K562 (cell line): ENCODE data around the gene FAM168B. TPM values are rescaled to one million over a fixed set of nuclear protein-coding genes. Genes with fewer than 3 reads are reported as not detected.

Experiments
- ATAC-seq: fragments of 200-7000 bp; cut with Tn5 transposase; 3 replicates; pipeline ENCODE4 v1.9.1; 2020; ENCODE audit warnings: moderate library complexity
- BruUV-seq: library from RNA; stranded (reverse); fragments of 400-500 nt; replicated peaks from 2 replicates; lab custom pipeline; 2021; lab: Mats Ljungman, UMichigan
- CTCF ChIA-PET: fragments of 300-600 bp; formaldehyde crosslinking; extraction: SDS; loops from one replicate; lab custom pipeline; 2021; ENCODE audit warnings: low intra/inter-chr PET ratio; lab: Yijun Ruan, JAX
- POLR2A ChIA-PET: fragments of 300-600, 350-650 bp; sonication (Branson Sonifier 250); formaldehyde crosslinking; extraction: SDS; loops from one replicate; lab custom pipeline; 2021; ENCODE audit warnings: antibody characterized with exemption, inconsistent platforms; lab: Yijun Ruan, JAX
- DNase-seq, 4 experiments: peaks; one replicate each; pipeline versions ENCODE4 v3.0.0 to v3.0.0-alpha.2; 2011 to 2018; ENCODE audit warnings: low spot score in 3 of 4, mixed read lengths in 3 of 4; ENCODE audit errors: extremely low read depth in 1 of 4
- FAIRE-seq: peaks from 2 replicates; lab custom pipeline; 2011; peaks lifted over from hg19 to GRCh38; lab: Jason Lieb, UNC
- H2AFZ ChIP-seq: 2 replicates; pipeline ENCODE4 v1.6.0; 2011; ENCODE audit warnings: low read depth, low read length, control low read depth, inconsistent platforms
- H3K27ac ChIP-seq: fragments of 200-600 bp; 3 replicates; pipeline ENCODE4 v1.8.0; 2011; ENCODE audit warnings: low read depth, mild to moderate bottlenecking, control low read depth, inconsistent platforms, low read length, moderate library complexity, mixed read lengths; ENCODE audit errors: extremely low read depth
- H3K27me3 ChIP-seq, 2 experiments: fragments of 300-600 bp in 1 of 2; 2 replicates in 1 of 2; 3 replicates in 1 of 2; pipeline versions ENCODE4 v1.6.0 to v1.8.0; 2011; ENCODE audit warnings: inconsistent platforms in 2 of 2, low read length in 2 of 2, mild to moderate bottlenecking in 1 of 2, mixed read lengths in 1 of 2, moderate library complexity in 1 of 2; ENCODE audit not compliant: control insufficient read depth in 2 of 2, insufficient read depth in 2 of 2
- H3K36me3 ChIP-seq: fragments of 300-600 bp; 3 replicates; pipeline ENCODE4 v1.8.0; 2011; ENCODE audit warnings: mild to moderate bottlenecking, low read length, inconsistent platforms; ENCODE audit not compliant: control insufficient read depth, insufficient read depth
- H3K4me1 ChIP-seq, 2 experiments: fragments of 200-600 bp in 1 of 2; replicated peaks in 1 of 2; 2 replicates in 1 of 2; 3 replicates in 1 of 2; pipeline versions ENCODE4 v1.5.1 to v1.8.0; 2011; ENCODE audit warnings: inconsistent platforms in 2 of 2, low read length in 2 of 2, mild to moderate bottlenecking in 1 of 2, mixed read lengths in 1 of 2, moderate library complexity in 1 of 2; ENCODE audit not compliant: control insufficient read depth in 2 of 2, insufficient read depth in 2 of 2
- H3K4me2 ChIP-seq: 2 replicates; pipeline ENCODE4 v1.6.1; 2011; ENCODE audit warnings: low read length, control low read depth, inconsistent platforms, mixed read lengths; ENCODE audit not compliant: insufficient read depth
- H3K4me3 ChIP-seq: fragments of 200-600 bp; sonication (generic), shearing (Covaris generic); 2 replicates; pipeline ENCODE4 v1.5.1; 2016; ENCODE audit warnings: control low read depth, inconsistent platforms
- H3K79me2 ChIP-seq: fragments of 200-600 bp; 3 replicates; pipeline ENCODE4 v1.8.0; 2011; ENCODE audit warnings: low read length, inconsistent platforms; ENCODE audit not compliant: control insufficient read depth, insufficient read depth
- H3K9ac ChIP-seq, 2 experiments: 2 replicates each; pipeline versions ENCODE4 v1.6.0 to v1.6.1; 2011; ENCODE audit warnings: low read depth in 2 of 2, low read length in 2 of 2, control low read depth in 1 of 2, inconsistent platforms in 1 of 2, mild to moderate bottlenecking in 1 of 2, mixed read lengths in 1 of 2; ENCODE audit not compliant: insufficient read depth in 1 of 2
- H3K9me1 ChIP-seq: one replicate; pipeline ENCODE4 v1.6.0; 2011; ENCODE audit warnings: inconsistent platforms, mild to moderate bottlenecking, low read length, moderate library complexity; ENCODE audit not compliant: control insufficient read depth, insufficient read depth
- H3K9me3 ChIP-seq: replicated peaks from 2 replicates; pipeline ENCODE4 v1.5.1; 2011; ENCODE audit warnings: low read depth, low read length, inconsistent platforms; ENCODE audit not compliant: control insufficient read depth, insufficient read depth
- H4K20me1 ChIP-seq: replicated peaks from 2 replicates; pipeline ENCODE4 v1.6.1; 2011; ENCODE audit warnings: low read length, inconsistent platforms, mixed read lengths; ENCODE audit not compliant: control insufficient read depth, insufficient read depth
- BCOR ChIP-seq: fragments of 450-650 bp; IDR thresholded peaks from 2 replicates; pipeline ENCODE4 v1.6.1; 2016
- BHLHE40 ChIP-seq: IDR thresholded peaks from 2 replicates; pipeline ENCODE4 v1.6.1; 2011; ENCODE audit warnings: low read length, improper control_type of control experiment
- ETV5 ChIP-seq: sonication (generic); formaldehyde crosslinking; IDR thresholded peaks from 2 replicates; pipeline ENCODE4 v1.4.0; 2020; ENCODE audit warnings: low read depth, mild to moderate bottlenecking, missing genetic modification reagents
- KDM5B ChIP-seq: fragments of 200-600 bp; sonication (generic); IDR thresholded peaks from 2 replicates; pipeline ENCODE4 v1.6.1; 2012; ENCODE audit warnings: low read depth, mild to moderate bottlenecking, moderate library complexity, low read length, control low read depth, inconsistent platforms; ENCODE audit not compliant: insufficient replicate concordance
- LCOR ChIP-seq: sonication (generic); formaldehyde crosslinking; IDR thresholded peaks from 2 replicates; pipeline ENCODE4 v1.8.0; 2022; ENCODE audit warnings: mild to moderate bottlenecking, missing genetic modification reagents
- NR0B1 ChIP-seq: fragments of 450-650 bp; IDR thresholded peaks from one replicate; pipeline ENCODE4 v1.6.1; 2018; ENCODE audit warnings: mild to moderate bottlenecking, moderate library complexity; ENCODE audit not compliant: partially characterized antibody
- ZNF143 ChIP-seq: sonication (generic); formaldehyde crosslinking; IDR thresholded peaks from 2 replicates; pipeline ENCODE4 v1.9.0; 2022; ENCODE audit warnings: mild to moderate bottlenecking, missing genetic modification reagents
- WGBS: fragments of 100-300 bp; shearing (Covaris generic); methylation state at CpG from one replicate; pipeline ENCODE4 v1.1.6; 2016; ENCODE audit warnings: low coverage, mixed read lengths; ENCODE audit not compliant: insufficient coverage; ENCODE audit errors: missing lambda C conversion rate; 5-methylcytosine and 5-hydroxymethylcytosine counted together
- in situ Hi-C: fragments of 300-500 bp; cut with MboI; formaldehyde crosslinking; loops from 4 replicates; pipeline ENCODE4 v1.15.0; 2018; ENCODE audit warnings: inconsistent platforms, mixed read lengths
- intact Hi-C: fragments of 100-400 bp; cut with micrococcal nuclease; formaldehyde crosslinking; loops from 2 replicates; pipeline ENCODE4 v1.14.2; 2022
- polyA plus RNA-seq, 8 experiments: library from polyadenylated mRNA; depleted of rRNA in 4 of 8; stranded (reverse) in 5 of 8; unstranded in 3 of 8; fragments of >200 nt; fragmentation: Nextera tagmentation in 2 of 8; fragmentation: Illumina TruSeq in 1 of 8; extraction: Ambion mirVana in 2 of 8; extraction: Trizol in 1 of 8; gene quantifications; 2 replicates each; pipeline versions ENCODE4 v1.2.1 to v1.2.3, GENCODE V29; 2011 to 2014; ENCODE audit warnings: inconsistent platforms in 1 of 8, missing spikeins in 1 of 8
- total RNA-seq, 7 experiments: library from RNA; depleted of rRNA in 6 of 7; stranded (reverse); fragments of >200 nt in 6 of 7; fragmentation: Illumina TruSeq in 2 of 7; extraction: Trizol in 2 of 7; gene quantifications; 2 replicates each; pipeline versions ENCODE4 v1.2.1 to v1.2.3, GENCODE V29; 2011 to 2021; ENCODE audit warnings: low replicate concordance in 1 of 7
- TF ChIP-seq, protein P1 (sequence below): fragments of 450-650 bp; IDR thresholded peaks from 2 replicates; pipeline ENCODE4 v1.6.1; 2017; ENCODE audit warnings: antibody characterized with exemption, mild to moderate bottlenecking
- TF ChIP-seq, protein P2 (sequence below): fragments of 250-450 bp; sonication (Bioruptor Pico); IDR thresholded peaks from 2 replicates; pipeline ENCODE4 v1.8.0; 2022; ENCODE audit warnings: inconsistent platforms, mild to moderate bottlenecking, moderate library complexity, borderline replicate concordance

The FAM168B gene
- total and polyA plus RNA-seq, 9 of the 15 experiments (the other 6 are each of a cell fraction or from before 2014, with no cell fraction given): 3.3 to 76.0 (median 46.1) TPM

- ATAC-seq (no peak; the same call in 2 of the 3 replicates), DNase-seq (no peak), FAIRE-seq (no peak)
- intact Hi-C loops: no loop called here
- H4K20me1 ChIP-seq: no peaks in the 10 kb centered on the region
- H3K4me1 ChIP-seq: no peaks in the 10 kb centered on the region
- in situ Hi-C loops: no loop called here
- ChIA-PET CTCF (no interaction called here), POLR2A (no interaction called here)
- peaks cover 2 to 12% of the 10 kb centered on the region in 2 experiments; a peak in 4 of 5 replicates for H3K27me3 ChIP-seq
- WGBS: 11% methylated on average over 1 of the region's 1 CpG
- no peak overlapping the region for H3K27ac ChIP-seq
- H3K4me2 ChIP-seq: no peak overlapping the region
- no TSS peak for BruUV-seq
- H3K9ac ChIP-seq: no peak overlapping the region
- H3K36me3 ChIP-seq: no peaks in the 10 kb centered on the region
- H3K9me3 ChIP-seq: no peaks in the 10 kb centered on the region
- H2AFZ ChIP-seq: no peak overlapping the region
- no peaks in the 10 kb centered on the region for H3K79me2 ChIP-seq
- no peak overlapping the region for H3K4me3 ChIP-seq
- no peaks in the 10 kb centered on the region for H3K9me1 ChIP-seq
- TF ChIP-seq BCOR (no peak), ZNF143 (CRISPR knock-in tag) (no peak), LCOR (no peak), KDM5B (no peak), NR0B1 (no peak), ETV5 (CRISPR knock-in tag) (no peak), BHLHE40 (no peak)
- TF ChIP-seq, protein P1, sequence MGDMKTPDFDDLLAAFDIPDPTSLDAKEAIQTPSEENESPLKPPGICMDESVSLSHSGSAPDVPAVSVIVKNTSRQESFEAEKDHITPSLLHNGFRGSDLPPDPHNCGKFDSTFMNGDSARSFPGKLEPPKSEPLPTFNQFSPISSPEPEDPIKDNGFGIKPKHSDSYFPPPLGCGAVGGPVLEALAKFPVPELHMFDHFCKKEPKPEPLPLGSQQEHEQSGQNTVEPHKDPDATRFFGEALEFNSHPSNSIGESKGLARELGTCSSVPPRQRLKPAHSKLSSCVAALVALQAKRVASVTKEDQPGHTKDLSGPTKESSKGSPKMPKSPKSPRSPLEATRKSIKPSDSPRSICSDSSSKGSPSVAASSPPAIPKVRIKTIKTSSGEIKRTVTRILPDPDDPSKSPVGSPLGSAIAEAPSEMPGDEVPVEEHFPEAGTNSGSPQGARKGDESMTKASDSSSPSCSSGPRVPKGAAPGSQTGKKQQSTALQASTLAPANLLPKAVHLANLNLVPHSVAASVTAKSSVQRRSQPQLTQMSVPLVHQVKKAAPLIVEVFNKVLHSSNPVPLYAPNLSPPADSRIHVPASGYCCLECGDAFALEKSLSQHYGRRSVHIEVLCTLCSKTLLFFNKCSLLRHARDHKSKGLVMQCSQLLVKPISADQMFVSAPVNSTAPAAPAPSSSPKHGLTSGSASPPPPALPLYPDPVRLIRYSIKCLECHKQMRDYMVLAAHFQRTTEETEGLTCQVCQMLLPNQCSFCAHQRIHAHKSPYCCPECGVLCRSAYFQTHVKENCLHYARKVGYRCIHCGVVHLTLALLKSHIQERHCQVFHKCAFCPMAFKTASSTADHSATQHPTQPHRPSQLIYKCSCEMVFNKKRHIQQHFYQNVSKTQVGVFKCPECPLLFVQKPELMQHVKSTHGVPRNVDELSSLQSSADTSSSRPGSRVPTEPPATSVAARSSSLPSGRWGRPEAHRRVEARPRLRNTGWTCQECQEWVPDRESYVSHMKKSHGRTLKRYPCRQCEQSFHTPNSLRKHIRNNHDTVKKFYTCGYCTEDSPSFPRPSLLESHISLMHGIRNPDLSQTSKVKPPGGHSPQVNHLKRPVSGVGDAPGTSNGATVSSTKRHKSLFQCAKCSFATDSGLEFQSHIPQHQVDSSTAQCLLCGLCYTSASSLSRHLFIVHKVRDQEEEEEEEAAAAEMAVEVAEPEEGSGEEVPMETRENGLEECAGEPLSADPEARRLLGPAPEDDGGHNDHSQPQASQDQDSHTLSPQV: no peak
- TF ChIP-seq, protein P2, sequence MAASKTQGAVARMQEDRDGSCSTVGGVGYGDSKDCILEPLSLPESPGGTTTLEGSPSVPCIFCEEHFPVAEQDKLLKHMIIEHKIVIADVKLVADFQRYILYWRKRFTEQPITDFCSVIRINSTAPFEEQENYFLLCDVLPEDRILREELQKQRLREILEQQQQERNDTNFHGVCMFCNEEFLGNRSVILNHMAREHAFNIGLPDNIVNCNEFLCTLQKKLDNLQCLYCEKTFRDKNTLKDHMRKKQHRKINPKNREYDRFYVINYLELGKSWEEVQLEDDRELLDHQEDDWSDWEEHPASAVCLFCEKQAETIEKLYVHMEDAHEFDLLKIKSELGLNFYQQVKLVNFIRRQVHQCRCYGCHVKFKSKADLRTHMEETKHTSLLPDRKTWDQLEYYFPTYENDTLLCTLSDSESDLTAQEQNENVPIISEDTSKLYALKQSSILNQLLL (CRISPR knock-in tag): no peak
These were observed 69.5 kb downstream of the FAM168B start for GRCh38 chr2:131023758-131024157.
